T1000 (cell line): Measurements from ENCODE around the gene TAGLN3.

Experiments
- DNase-seq: peaks from one replicate; lab custom pipeline; 2025; ENCODE audit warnings: mixed read lengths; lab: John Stamatoyannopoulos, UW

The TAGLN3 gene

GRCh38 chr3:111998636-111999483 lies at the start of gene TAGLN3:
Gene TAGLN3, plus strand, starts transcription at chr3:111998922. Its CDS starts 501 bp downstream, at chr3:111999423.
- no peak for DNase-seq

GRCh38 chr3:111949712-111950111 lies 49.0 kb upstream of the TAGLN3 start:
- DNase-seq: no peak

- no peak for DNase-seq
Observed at GRCh38 chr3:111951032-111951431, 47.7 kb upstream of the TAGLN3 start.

- no peak for DNase-seq
Observed at GRCh38 chr3:111952086-111952485, 46.6 kb upstream of the TAGLN3 start.

GRCh38 chr3:111952866-111953450 lies 45.8 kb upstream of the TAGLN3 start:
- no peak for DNase-seq

GRCh38 chr3:111954228-111954990 lies 44.3 kb upstream of the TAGLN3 start:
- no peak for DNase-seq

- no peak for DNase-seq
Observed at GRCh38 chr3:111955876-111956275, 42.8 kb upstream of the TAGLN3 start.

GRCh38 chr3:111956449-111956848 lies 42.3 kb upstream of the TAGLN3 start:
- DNase-seq: no peak

GRCh38 chr3:111956995-111957734 lies 41.6 kb upstream of the TAGLN3 start:
- no peak for DNase-seq

GRCh38 chr3:111961461-111962164 lies 37.1 kb upstream of the TAGLN3 start:
- DNase-seq: no peak

- DNase-seq: no peak
Observed at GRCh38 chr3:111963424-111963823, 35.3 kb upstream of the TAGLN3 start.

GRCh38 chr3:111965484-111965883 lies 33.2 kb upstream of the TAGLN3 start:
- no peak for DNase-seq

GRCh38 chr3:111967068-111967467 lies 31.7 kb upstream of the TAGLN3 start:
- DNase-seq: no peak

- DNase-seq: peak; percentile 47
Observed at GRCh38 chr3:111967651-111968274, 31.0 kb upstream of the TAGLN3 start.

GRCh38 chr3:111968319-111969054 lies 30.2 kb upstream of the TAGLN3 start:
- no peak for DNase-seq

- no peak for DNase-seq
Observed at GRCh38 chr3:111970376-111970775, 28.3 kb upstream of the TAGLN3 start.

- DNase-seq: no peak
Observed at GRCh38 chr3:111971533-111972130, 27.1 kb upstream of the TAGLN3 start.

GRCh38 chr3:111972891-111973290 lies 25.8 kb upstream of the TAGLN3 start:
- no peak for DNase-seq

GRCh38 chr3:111975131-111975530 lies 23.6 kb upstream of the TAGLN3 start:
- DNase-seq: no peak

- no peak for DNase-seq
Observed at GRCh38 chr3:111976254-111976653, 22.5 kb upstream of the TAGLN3 start.
